GM13977 (cell line): Measurements from ENCODE around the gene CDKL2.
A peak's percentile ranks its signal among the peaks of the same experiment; 100 is the strongest.
"Not testable (repeated sequence)": the region's sequence is repeated elsewhere in the genome, so short reads cannot be mapped to it uniquely, and the experiment has no call there.

Source experiments
- DNase-seq: peaks from one replicate; pipeline ENCODE4 v3.0.0; 2012; ENCODE audit warnings: low spot score
- in situ Hi-C: fragments of 300-500 bp; cut with MboI; formaldehyde crosslinking; loops from one replicate; pipeline ENCODE4 v1.12.0; 2022; ENCODE audit warnings: low sequenced_read_pairs, low pct_unique_long_range_greater_than_20kb, mixed read lengths, inconsistent platforms; ENCODE audit not compliant: unreplicated experiment
- TF ChIP-seq, protein P1 (sequence below): IDR thresholded peaks from 2 replicates; pipeline ENCODE4 v1.5.1; 2012; ENCODE audit warnings: mild to moderate bottlenecking, control low read depth; ENCODE audit not compliant: insufficient read depth; ENCODE audit errors: extremely low read depth, missing control alignments

The CDKL2 gene

GRCh38 chr4:75672461-75673026 lies 42.2 kb upstream of the CDKL2 start:
- in situ Hi-C loops = no loop called here
- TF ChIP-seq, protein P1, sequence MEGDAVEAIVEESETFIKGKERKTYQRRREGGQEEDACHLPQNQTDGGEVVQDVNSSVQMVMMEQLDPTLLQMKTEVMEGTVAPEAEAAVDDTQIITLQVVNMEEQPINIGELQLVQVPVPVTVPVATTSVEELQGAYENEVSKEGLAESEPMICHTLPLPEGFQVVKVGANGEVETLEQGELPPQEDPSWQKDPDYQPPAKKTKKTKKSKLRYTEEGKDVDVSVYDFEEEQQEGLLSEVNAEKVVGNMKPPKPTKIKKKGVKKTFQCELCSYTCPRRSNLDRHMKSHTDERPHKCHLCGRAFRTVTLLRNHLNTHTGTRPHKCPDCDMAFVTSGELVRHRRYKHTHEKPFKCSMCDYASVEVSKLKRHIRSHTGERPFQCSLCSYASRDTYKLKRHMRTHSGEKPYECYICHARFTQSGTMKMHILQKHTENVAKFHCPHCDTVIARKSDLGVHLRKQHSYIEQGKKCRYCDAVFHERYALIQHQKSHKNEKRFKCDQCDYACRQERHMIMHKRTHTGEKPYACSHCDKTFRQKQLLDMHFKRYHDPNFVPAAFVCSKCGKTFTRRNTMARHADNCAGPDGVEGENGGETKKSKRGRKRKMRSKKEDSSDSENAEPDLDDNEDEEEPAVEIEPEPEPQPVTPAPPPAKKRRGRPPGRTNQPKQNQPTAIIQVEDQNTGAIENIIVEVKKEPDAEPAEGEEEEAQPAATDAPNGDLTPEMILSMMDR = no peak
- DNase-seq = peak; percentile 59

DNA sequence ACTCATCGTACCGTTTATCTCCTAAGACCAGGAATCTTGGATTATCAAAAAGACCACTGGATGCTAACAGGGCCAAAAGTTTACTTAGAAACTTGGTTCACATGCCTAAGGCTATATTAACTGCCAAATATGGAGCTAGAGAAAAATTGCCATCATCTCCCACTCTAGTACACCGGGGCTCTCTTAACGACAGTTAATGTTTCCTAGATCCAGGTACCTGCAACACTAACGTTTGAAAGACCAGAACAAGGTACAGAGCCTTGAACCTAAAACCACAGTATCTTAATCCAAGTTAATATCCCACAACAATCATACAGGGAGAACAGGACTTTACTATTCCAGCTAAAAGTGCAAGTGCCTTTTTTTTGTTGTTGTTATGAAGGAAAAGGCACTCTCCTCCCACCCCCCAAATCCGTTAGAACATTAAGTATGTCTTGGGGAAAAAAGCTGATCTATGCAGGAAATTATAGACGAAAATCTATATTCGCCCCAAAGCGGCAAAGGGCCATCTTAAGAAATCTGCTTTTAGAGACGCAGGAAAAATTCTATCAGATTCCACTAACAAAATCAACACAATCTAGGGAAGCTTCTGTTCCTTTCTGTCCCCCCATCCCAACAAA lies 41.6 kb upstream of the CDKL2 start:
- DNase-seq = no peak
- in situ Hi-C loops = no loop called here
- TF ChIP-seq, protein P1 = no peak

GRCh38 chr4:75668596-75668995 lies 38.3 kb upstream of the CDKL2 start:
- TF ChIP-seq, protein P1 = no peak
- in situ Hi-C loops = no loop called here
- DNase-seq = no peak

- in situ Hi-C loops, DNase-seq: not testable (repeated sequence)
Measured at GRCh38 chr4:75667636-75668035, 37.3 kb upstream of the CDKL2 start.

DNA sequence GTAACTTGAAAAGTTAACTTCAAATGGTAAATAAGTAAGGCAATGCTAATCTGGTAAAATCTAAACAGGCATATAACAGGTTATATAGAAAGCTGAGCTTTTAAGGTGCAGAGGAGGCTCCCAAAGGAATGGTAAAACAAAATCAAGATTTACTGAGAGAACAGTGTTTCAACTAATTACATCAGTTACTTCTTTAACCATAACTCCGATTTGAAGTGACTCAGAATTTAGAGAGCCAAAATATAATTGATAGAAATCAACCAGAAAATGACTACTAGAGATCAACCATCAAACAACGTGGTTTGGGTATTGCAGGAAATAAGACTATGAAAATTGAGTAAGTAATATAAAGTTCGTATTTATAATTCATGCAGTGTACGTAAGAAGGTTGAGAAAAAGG lies 36.0 kb upstream of the CDKL2 start:
- DNase-seq = no peak
- in situ Hi-C loops = no loop called here
- TF ChIP-seq, protein P1 = no peak

DNA sequence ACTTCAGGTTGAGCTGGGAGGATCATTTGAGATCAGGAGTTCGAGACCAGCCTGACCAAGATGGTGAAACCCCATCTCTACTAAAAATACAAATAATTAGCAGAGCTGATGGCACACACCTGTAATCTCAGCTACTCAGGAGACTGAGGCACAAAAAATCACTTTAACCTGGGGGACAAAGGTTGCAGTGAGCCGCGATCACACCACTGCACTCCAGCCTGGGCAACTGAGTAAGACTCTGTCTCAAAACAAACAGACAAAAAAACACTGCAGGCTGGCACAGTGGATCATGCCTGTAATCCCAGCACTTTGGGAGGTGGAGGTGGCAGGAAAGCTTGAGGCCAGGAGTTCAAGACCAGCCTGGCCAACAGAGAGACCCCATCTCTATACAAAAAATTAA lies 34.3 kb upstream of the CDKL2 start:
- DNase-seq, in situ Hi-C loops: not testable (repeated sequence)

- in situ Hi-C loops = no loop called here
- TF ChIP-seq, protein P1 = no peak
- DNase-seq = no peak
Measured at GRCh38 chr4:75662626-75663025, 32.3 kb upstream of the CDKL2 start.

GRCh38 chr4:75660491-75660890 lies 30.2 kb upstream of the CDKL2 start:
- in situ Hi-C loops = no loop called here
- DNase-seq = no peak
- TF ChIP-seq, protein P1 = no peak
